Measurements from ENCODE around the gene SLIT3.
"Not testable (repeated sequence)": the region's sequence is repeated elsewhere in the genome, so short reads cannot be mapped to it uniquely, and the experiment has no call there.

Gene SLIT3

GRCh38 chr5:168743617-168744016 is 557.3 kb downstream of the SLIT3 start:
- DNase-seq (ENCODE audit: low read depth): no peak
- no peak overlapping the region for H3K4me3 ChIP-seq (ENCODE audit: low read length)
- TF ChIP-seq, protein P1, sequence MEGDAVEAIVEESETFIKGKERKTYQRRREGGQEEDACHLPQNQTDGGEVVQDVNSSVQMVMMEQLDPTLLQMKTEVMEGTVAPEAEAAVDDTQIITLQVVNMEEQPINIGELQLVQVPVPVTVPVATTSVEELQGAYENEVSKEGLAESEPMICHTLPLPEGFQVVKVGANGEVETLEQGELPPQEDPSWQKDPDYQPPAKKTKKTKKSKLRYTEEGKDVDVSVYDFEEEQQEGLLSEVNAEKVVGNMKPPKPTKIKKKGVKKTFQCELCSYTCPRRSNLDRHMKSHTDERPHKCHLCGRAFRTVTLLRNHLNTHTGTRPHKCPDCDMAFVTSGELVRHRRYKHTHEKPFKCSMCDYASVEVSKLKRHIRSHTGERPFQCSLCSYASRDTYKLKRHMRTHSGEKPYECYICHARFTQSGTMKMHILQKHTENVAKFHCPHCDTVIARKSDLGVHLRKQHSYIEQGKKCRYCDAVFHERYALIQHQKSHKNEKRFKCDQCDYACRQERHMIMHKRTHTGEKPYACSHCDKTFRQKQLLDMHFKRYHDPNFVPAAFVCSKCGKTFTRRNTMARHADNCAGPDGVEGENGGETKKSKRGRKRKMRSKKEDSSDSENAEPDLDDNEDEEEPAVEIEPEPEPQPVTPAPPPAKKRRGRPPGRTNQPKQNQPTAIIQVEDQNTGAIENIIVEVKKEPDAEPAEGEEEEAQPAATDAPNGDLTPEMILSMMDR (conservative IDR thresholded peaks at IDR 0.05; ENCODE audit: low read length): no peak

GRCh38 chr5:168742311-168742710 is 558.6 kb downstream of the SLIT3 start:
- not testable (repeated sequence) for DNase-seq (ENCODE audit: low read depth); H3K4me3 ChIP-seq (ENCODE audit: low read length)

DNA sequence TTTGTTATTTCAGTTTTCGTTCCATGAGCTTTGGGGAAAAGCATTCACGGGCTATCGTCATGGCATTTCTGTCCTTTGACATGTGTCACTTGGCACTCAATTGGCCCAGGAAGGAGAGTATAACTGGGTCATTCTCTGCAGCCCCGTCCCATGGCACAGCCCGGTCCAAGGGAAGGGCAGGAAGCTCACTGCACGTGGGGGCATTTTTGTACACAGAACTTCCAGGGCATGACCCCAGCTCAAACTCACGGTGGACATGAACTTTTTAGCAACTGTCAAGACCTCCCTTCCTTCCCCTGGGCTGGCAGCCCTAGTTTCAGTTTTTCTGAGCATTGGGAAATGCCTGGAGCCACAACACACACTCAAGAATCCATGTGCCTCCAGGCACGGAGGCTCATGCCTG is 560.1 kb downstream of the SLIT3 start:
- TF ChIP-seq, protein P1 (conservative IDR thresholded peaks at IDR 0.05; ENCODE audit: low read length): no peak
- no peak overlapping the region for H3K4me3 ChIP-seq (ENCODE audit: low read length)
- no peak for DNase-seq (ENCODE audit: low read depth)

GRCh38 chr5:168740092-168740800 is 560.7 kb downstream of the SLIT3 start:
- TF ChIP-seq, protein P1 (conservative IDR thresholded peaks at IDR 0.05; ENCODE audit: low read length): no peak

GRCh38 chr5:168737066-168737465 is 563.9 kb downstream of the SLIT3 start:
- H3K4me3 ChIP-seq (ENCODE audit: low read length): no peak overlapping the region
- TF ChIP-seq, protein P1 (conservative IDR thresholded peaks at IDR 0.05; ENCODE audit: low read length): no peak
- DNase-seq (ENCODE audit: low read depth): no peak

More at GRCh38 chr5:168740092-168740800, 560.7 kb downstream of the SLIT3 start:
- H3K4me3 ChIP-seq (ENCODE audit: low read length): no peak overlapping the region
- no peak for DNase-seq (ENCODE audit: low read depth)

DNA sequence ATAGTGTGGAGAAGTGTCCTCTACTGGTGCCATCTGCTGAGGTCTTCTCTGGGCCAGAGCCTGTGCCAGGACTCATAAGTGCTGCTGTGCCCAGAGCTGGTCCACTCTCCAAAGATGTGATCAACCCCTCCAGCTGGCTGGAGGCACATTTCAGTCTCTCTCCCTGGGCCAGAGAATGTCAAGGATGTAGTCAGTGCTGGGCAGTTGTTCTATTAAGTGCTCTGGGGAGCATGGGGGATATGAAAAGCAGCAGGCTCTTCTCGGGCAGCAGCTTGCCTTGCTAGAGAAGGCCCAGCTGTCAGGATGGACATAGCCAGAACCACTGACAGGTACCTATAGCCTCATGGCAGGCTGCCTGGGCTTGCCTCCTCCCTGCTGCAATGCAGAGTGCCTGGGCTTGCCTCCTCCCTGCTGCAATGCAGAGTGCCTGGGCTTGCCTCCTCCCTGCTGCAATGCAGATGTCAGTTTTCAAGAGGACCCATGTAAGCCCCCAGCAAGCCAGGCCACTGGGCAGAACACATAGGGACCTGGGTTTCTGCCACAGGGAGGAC is 564.6 kb downstream of the SLIT3 start:
- H3K4me3 ChIP-seq (ENCODE audit: low read length): no peak overlapping the region
- DNase-seq (ENCODE audit: low read depth): no peak
- TF ChIP-seq, protein P1 (conservative IDR thresholded peaks at IDR 0.05; ENCODE audit: low read length): no peak

GRCh38 chr5:168734620-168735300 is 566.2 kb downstream of the SLIT3 start:
- H3K4me3 ChIP-seq (ENCODE audit: low read length): no peak overlapping the region
- peak; percentile 73 for DNase-seq (ENCODE audit: low read depth)
- TF ChIP-seq, protein P1 (conservative IDR thresholded peaks at IDR 0.05; ENCODE audit: low read length): no peak
